ACHN (cell line): ENCODE measurements around the gene CKMT1A.
"Not testable (repeated sequence)": the region's sequence is repeated elsewhere in the genome, so short reads cannot be mapped to it uniquely, and the experiment has no call there.

Experiments
- DNase-seq: peaks from one replicate; pipeline ENCODE4 v3.0.0-alpha.2; 2015
- in situ Hi-C: cut with HindIII; loops from 2 replicates; pipeline ENCODE4 v1.10.0; 2017; ENCODE audit warnings: low sequenced_read_pairs, low pct_ligation_motif_present, low pct_unique_long_range_greater_than_20kb

The CKMT1A gene

GRCh38 chr15:43693148-43694022 is at the start of gene CKMT1A:
Gene CKMT1A, plus strand, starts transcription at chr15:43693859. Its CDS starts 192 bp downstream, at chr15:43694051.
- DNase-seq, in situ Hi-C loops: not testable (repeated sequence)

DNA sequence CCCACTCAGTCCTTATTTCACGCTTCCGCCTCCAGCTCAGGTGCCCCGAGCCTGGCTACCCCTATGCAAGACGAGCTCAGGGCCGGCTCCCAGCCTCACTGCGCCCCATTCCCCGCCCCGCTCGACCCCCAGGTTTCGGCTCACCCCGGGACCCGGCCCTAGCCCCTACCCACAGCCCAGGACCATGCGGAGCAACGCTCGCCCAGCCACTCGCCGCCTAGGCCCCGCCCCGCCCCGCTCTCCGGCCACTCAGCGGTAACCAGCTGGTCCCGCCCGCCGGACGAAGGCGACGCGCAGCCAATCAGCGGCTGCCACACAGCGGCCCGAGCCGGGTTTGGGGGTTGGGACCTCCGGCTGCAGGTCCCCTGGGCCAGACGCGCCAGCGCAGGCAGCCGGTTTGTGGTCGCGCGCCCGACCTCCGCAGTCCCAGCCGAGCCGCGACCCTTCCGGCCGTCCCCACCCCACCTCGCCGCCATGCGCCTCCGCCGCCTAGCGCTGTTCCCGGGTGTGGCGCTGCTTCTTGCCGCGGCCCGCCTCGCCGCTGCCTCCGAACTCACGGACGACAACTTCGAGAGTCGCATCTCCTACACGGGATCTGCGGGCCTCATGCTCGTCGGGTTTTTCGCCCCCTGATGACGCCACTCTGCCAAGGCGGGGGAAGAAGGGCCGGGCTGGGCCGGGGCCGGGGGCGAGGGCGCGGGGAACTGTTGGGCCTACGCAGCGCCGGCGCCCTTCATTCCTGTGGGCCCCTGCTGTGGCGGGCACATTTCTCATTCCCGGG is 44.8 kb upstream of the CKMT1A start, which contains the start of gene CATSPER2:
TSS of gene CATSPER2 (minus strand) at position 196 of the 781 bp plus-strand sequence. CDS start 783 bp downstream, outside the sequence.
- DNase-seq: no peak
- in situ Hi-C loops: no loop called here

GRCh38 chr15:43649430-43649926 is 44.2 kb upstream of the CKMT1A start:
- in situ Hi-C loops, DNase-seq: not testable (repeated sequence)

- in situ Hi-C loops, DNase-seq: not testable (repeated sequence)
Measured at GRCh38 chr15:43659727-43660126, 33.9 kb upstream of the CKMT1A start.

- DNase-seq, in situ Hi-C loops: not testable (repeated sequence)
Measured at GRCh38 chr15:43662293-43662692, 31.4 kb upstream of the CKMT1A start.

- DNase-seq, in situ Hi-C loops: not testable (repeated sequence)
Measured at GRCh38 chr15:43663333-43663732, 30.3 kb upstream of the CKMT1A start.

DNA sequence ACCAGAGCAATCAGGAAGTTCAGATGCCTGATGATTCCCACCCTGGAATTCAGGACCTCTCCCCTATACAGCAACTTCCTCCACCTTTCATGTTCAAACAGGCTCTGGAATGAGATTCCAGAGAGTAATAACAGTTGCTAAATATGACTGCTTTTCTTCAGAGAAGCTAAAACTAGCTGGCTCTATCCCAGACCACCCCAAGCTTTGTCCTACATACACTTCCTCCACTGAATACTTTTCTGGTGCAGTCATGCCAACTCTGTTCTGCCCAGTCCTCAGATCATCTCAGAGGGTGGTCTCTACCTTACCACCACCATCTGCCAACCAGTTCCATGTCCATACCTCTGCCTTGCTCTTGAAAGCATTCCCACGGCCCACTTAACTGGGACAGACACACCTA is 27.5 kb upstream of the CKMT1A start:
- DNase-seq, in situ Hi-C loops: not testable (repeated sequence)

GRCh38 chr15:43674175-43674574 is 19.5 kb upstream of the CKMT1A start:
- in situ Hi-C loops: not testable (repeated sequence)

DNA sequence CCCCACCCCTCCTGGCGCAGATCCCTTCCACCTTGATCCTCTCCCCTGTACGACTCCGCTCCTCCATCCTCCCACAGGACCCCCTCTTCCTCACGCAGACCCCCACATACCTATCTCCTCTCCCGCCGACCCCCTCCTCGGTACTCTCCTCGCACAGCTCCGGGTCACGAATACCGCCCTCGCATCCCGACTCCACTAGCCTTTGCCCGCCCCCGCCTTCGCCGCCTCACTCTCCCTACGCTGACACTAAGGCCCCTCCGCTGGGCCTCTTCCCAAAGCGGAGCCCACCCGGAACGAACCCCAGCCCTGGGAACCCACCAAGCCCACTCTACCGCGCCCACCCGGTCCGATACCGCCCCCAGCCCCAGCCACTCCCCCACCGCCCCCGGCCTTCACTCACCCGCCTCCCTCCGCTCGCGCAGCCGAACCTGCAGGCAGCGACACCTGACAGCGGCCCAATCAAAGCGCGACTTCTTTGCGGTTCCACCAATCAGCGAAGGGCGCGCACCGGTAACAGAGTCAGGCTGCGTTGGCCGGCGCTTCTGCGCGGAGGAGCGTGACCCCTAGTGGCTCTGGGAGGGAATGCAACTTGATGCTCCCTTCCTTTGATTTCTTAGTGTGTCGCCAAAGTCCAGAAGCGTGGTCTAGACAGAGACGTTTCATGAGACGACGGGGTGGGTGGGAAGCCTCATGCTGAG is 3.9 kb upstream of the CKMT1A start:
- DNase-seq, in situ Hi-C loops: not testable (repeated sequence)

More at GRCh38 chr15:43674175-43674574, 19.5 kb upstream of the CKMT1A start:
- not testable (repeated sequence) for DNase-seq

DNA sequence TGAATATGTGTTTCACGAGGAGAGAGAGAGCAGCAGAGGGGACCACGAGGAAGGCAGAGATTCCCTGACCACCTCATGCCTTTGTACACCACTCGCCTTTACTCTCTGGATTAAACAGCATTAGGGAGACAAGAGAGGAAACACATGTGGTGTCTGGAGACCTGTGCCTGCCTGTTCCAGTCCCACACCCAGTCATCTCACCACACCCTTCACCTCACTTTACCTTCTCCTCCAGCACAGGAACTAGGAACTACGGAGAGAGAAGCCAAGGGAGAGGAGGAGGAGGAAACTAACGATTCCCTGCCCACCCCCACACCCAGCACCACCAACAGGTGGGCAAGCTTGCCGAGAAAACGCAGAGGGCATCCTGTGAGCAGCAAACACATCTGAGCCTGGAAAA is 980 bp upstream of the CKMT1A start:
- in situ Hi-C loops, DNase-seq: not testable (repeated sequence)

DNA sequence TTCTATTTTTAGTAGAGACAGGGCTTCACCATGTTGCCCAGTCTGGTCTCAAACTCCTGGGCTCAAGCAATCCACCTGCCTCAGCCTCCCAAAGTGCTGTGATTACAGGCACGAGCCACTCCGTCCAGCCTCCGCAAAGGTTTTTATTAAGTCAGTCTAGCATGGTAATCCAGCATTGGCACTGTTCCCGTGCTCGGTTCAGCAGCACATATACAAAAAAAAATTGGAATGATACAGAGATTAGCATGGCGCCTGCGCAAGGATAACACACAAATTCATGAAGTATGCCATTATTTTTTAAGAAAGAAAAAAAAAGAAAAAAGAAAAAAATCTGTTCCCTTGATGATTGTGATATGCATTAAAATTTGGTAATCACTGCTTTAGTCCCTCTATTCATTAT is 8.5 kb downstream of the CKMT1A start:
- DNase-seq: no peak
- in situ Hi-C loops: no loop called here

- in situ Hi-C loops: no loop called here
Measured at GRCh38 chr15:43702701-43703424, 9.2 kb downstream of the CKMT1A start.

GRCh38 chr15:43710431-43711131 is 16.9 kb downstream of the CKMT1A start:
- DNase-seq, in situ Hi-C loops: not testable (repeated sequence)

More at GRCh38 chr15:43702701-43703424, 9.2 kb downstream of the CKMT1A start:
- DNase-seq: no peak

DNA sequence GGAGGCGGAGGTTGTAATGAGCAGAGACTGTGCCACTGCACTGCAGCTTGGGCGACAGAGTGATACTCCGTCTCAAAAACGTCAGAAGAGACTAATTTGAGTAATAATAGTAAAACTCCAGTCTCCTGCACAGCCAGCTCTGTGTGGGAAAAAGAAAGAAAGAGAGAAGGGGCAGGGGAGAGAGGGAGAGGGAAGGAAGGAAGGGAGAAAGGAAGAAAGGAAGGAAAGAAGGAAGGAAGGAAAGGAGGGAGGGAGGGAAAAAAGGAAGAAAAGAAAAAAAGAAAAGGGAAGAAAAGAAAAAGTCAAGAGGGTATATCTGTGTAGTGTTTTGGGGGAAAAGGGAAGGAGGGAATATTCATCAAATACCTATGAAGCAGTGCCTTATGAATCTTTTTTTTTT is 29.5 kb downstream of the CKMT1A start:
- in situ Hi-C loops: no loop called here
- DNase-seq: no peak

GRCh38 chr15:43726306-43726705 is 32.6 kb downstream of the CKMT1A start:
- in situ Hi-C loops: not testable (repeated sequence)

GRCh38 chr15:43728053-43728725 is 34.5 kb downstream of the CKMT1A start:
- DNase-seq, in situ Hi-C loops: not testable (repeated sequence)

More at GRCh38 chr15:43726306-43726705, 32.6 kb downstream of the CKMT1A start:
- not testable (repeated sequence) for DNase-seq

GRCh38 chr15:43735416-43735815 is 41.8 kb downstream of the CKMT1A start:
- in situ Hi-C loops: no loop called here
- no peak for DNase-seq
